Left renal pelvis (tissue), 4 donors: ENCODE data around the gene ZDHHC14. TPM values are rescaled to one million over a fixed set of nuclear protein-coding genes. Genes with fewer than 3 reads are reported as not detected.

Experiments
- DNase-seq, 4 donors: peaks; one replicate each; pipeline ENCODE4 v3.0.0-alpha.2; 2013; ENCODE audit warnings: low read depth in 4 of 4, low spot score in 3 of 4
- polyA plus RNA-seq, 4 donors: library from polyadenylated mRNA; unstranded; fragments of 120-200 nt; gene quantifications; one replicate each; pipeline ENCODE4 v1.2.1, GENCODE V29; 2013; ENCODE audit not compliant: insufficient read length in 4 of 4

ZDHHC14 gene
- polyA plus RNA-seq, 4 donors, result 14.3 to 25.1 (median 21.5) TPM

DNA sequence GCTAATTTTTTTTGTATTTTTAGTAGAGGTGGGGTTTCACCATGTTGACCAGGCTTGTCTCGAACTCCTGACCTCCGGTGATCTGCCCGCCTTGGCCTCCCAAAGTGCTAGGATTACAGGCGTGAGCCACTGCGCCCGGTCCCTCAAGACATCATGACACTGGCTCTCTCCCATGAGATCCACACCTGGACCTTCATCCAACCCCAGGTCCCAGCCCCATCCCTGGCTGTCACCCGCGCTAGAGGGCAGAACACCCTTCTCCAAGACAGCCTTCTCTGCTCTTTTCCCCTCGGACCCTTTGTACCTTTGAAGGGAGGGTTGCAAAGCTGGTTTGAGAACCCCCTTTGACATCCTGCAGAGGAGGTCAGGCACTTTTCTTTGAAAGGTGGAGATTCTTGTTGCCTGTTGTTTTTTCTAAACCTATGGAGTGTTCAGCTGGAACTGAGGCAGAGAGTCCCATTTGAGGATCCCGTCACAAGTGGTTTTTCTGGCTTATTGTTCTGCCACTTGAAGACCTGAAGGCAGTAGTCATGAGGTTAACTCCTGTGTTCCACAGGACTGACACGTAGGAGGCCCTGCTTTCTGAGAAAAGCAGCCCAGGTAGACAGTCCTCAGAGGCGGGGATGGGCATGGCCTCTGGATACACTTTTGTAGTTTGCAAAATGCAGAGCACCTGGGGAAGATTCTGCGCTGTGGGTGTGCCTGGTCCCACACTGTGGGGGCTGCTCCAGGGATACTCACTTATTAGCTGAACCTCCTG, 270.9 kb downstream of the ZDHHC14 start:
- no peak for DNase-seq

DNA sequence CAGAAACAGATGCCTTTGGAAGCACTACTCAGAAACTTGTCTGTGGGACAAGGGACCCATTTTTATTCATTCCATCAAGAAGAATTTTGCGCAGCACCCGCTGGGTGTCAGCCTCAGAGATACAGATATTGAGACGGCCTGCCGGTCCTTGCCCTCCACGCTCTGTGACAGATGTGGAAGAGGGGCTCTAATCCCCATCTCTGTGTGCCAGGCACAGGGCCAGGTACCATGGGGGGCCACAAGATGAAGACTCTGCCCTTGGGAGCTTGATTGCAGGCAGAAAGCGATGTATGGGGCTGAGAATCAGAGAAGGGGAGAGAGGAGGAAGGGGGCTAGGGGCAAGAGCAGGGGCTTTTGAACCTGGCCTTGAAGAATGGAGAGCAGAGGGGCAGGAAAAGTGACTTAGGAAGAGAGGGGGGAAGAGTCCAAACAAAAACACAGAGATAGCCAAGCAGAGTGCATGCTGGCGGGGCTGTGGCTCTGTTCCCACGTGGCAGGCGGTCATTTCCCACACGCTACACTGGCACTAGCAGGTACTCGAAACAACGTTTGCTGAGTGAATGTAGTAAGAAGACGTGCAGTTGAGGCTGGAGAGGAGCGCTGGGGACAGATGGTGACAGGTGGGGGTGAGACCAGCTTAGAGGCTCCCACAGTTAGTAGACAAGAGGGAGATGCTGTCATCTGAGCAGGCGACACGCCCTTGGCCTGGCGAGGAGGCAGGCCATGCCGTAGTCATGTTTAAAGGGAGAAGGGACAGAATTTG, 271.8 kb downstream of the ZDHHC14 start:
- DNase-seq, result no peak

- DNase-seq, result no peak
These were observed 272.5 kb downstream of the ZDHHC14 start for GRCh38 chr6:157653521-157653920.

DNA sequence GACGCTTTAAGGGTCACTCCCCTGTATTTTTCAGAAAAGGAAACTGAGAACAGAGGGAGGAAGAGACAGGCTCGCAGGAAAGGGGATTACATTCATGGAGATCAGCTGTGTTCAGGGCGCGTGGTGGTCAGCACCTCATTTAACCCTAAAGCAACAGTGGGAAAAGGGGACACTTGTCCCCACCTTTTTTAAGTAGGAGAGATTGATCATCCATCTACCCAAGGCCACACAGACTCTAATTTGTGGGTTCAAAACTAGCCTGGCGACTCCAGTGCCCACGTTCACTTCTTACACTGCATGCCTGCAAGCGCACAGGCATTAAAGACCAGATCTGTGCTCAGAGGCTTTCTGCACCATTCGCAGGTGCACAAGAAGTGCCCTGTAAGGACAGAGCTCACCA, 274.1 kb downstream of the ZDHHC14 start:
- DNase-seq, result no peak

GRCh38 chr6:157656437-157656997, 275.5 kb downstream of the ZDHHC14 start:
- DNase-seq, result no peak

DNA sequence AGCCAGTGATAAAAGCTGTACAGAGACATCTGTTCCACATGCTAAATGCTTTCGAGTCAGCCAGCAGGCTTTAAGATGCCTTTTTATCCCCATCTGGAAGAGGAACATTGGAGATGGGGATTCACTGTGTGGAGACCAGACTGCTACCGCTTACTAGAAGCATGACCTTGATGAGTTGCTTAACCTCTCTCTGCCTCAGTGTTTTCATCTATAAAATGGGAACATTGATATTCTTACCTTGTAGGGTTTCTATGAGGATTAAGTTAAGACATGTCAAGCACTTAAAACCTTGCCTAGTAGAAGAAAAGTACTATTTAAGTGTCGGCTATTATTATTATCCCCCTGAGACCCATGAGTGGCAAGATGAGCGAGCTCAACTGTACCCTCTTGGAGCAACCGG, 276.8 kb downstream of the ZDHHC14 start:
- DNase-seq, result no peak

GRCh38 chr6:157658301-157658700, 277.3 kb downstream of the ZDHHC14 start:
- DNase-seq, result no peak

DNA sequence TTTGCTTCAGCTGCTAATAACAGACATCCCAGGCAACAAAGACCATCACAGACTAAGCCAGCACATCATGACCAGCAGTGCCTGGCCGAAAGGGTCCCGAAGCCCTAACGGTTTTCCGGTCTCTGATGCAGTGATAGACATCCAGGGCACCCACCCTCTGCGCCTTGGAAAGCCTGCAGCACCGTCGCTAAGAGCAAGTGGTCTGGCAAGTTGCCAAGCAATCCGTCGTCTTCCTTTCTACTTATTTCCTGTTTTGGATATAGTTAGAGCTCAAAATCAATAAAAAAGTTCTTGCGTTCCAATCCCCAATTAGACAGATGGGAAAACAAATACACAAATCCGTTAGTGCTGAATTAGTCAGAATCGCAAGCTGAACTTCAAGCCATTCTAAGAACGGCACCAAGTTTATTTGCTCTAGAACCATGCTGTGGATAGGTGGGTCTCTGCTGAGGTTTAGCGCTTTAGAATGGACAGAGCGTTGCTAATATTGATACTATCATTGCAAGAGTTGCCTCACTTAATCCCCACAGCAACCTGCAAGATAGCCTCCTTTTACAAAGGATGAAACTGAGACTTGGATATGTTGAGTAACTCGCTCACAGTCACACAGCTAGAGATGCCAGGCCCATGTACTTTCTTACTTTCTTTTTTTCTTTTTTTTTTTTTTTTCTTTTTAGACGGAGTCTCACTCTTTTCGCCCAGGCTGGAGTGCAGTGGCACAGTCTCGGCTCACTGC, 278.7 kb downstream of the ZDHHC14 start:
- DNase-seq, result no peak

- no peak for DNase-seq
These were observed 279.4 kb downstream of the ZDHHC14 start for GRCh38 chr6:157660414-157660813.

DNA sequence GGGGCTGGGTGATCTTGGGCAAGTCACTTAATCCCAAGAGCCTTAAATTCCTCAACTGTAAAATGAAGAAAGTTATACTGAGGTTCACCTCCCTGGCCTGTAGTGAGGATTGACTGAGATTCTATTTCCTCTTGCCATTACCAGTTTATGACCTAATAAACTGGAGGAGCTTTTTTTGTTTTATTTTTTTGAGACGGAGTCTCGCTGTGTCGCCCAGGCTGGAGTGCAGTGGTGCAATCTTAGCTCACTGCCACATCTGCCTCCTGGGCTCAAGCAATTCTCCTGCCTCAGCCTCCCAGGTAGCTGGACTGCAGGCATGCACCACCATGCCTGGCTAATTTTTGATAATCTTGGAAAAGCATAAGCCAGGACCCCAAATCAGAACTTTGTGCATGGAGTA, 280.7 kb downstream of the ZDHHC14 start:
- no peak for DNase-seq

GRCh38 chr6:157663261-157663660, 282.3 kb downstream of the ZDHHC14 start:
- DNase-seq, result no peak

GRCh38 chr6:157665180-157665579, 284.2 kb downstream of the ZDHHC14 start:
- DNase-seq, result no peak

- DNase-seq, result no peak
These were observed 285.7 kb downstream of the ZDHHC14 start for GRCh38 chr6:157666729-157667128.

GRCh38 chr6:157667211-157668008, 286.4 kb downstream of the ZDHHC14 start:
- peak; percentile 43 to 71 (median 66) for DNase-seq

GRCh38 chr6:157668009-157668401, 287.0 kb downstream of the ZDHHC14 start:
- no peak for DNase-seq

GRCh38 chr6:157668713-157669112, 287.7 kb downstream of the ZDHHC14 start:
- DNase-seq, result no peak

DNA sequence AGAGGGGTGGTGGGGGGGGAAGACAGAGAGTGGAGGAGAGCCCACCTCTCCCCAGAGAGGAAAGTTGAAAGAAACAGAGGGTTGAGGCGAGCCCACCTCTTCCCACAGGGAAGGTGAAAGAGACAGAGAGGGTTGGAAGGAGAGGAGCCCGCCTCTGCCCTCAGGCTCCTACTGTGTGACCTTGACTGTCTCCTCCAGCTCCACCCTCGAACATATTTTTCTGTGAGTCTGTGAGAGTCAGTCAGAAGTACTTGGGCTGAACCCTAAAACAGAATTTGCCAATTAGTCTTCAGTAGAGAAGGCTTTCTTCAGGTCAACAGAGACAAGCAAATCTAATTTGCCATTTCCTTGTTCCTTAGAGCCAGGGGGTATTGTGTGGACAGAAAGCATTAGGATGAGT, 288.3 kb downstream of the ZDHHC14 start:
- DNase-seq, result no peak

- peak in 2 of 4 donors; percentile 44 to 57 for DNase-seq
These were observed 288.8 kb downstream of the ZDHHC14 start for GRCh38 chr6:157669747-157670216.

GRCh38 chr6:157670466-157671186, 289.6 kb downstream of the ZDHHC14 start:
- DNase-seq, result no peak
